ENCODE measurements around the gene LINC00305.

Gene LINC00305

DNA sequence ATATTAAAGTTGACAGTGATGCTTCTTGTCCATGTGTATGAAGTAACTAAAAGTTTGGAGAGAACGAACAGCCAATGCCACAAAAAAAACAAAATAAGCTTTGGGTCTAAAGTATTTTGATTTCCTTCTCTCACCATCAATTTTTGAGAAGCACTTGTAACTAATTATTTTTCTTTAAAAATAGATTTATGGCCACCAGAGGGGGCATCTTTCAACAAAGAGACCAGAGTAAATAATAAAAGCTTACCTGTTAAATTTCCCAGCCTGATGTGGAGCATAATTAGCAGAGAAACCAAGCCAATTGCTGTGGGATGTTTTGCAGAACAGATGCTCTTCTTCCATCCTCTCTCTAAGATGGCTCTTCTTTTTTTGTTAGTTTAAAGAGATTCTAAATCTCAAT lies 29.0 kb downstream of the LINC00305 start:
- DNase-seq (ENCODE audit: low read depth, low spot score) = no peak
- H3K4me3 ChIP-seq (ENCODE audit: low read length) = no peak overlapping the region

DNA sequence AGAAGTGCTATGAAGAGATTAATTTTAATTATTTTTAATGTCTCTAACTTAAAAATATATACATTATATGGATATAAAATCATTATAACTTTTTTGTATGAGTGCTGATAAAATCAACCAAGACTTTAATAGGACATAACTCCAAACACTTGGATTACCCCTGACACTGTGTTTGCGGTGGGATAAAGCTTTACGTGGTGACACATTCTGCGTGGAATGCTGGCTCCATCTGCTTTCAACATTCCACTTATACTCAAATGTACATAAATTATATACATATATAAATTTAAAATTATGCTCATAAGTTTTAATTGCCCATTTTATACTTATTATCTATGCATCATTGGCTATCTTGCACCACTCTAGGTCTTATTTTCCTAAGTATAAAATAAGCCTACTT lies 30.5 kb downstream of the LINC00305 start:
- no peak overlapping the region for H3K4me3 ChIP-seq (ENCODE audit: low read length)
- no peak for DNase-seq (ENCODE audit: low read depth, low spot score)

DNA sequence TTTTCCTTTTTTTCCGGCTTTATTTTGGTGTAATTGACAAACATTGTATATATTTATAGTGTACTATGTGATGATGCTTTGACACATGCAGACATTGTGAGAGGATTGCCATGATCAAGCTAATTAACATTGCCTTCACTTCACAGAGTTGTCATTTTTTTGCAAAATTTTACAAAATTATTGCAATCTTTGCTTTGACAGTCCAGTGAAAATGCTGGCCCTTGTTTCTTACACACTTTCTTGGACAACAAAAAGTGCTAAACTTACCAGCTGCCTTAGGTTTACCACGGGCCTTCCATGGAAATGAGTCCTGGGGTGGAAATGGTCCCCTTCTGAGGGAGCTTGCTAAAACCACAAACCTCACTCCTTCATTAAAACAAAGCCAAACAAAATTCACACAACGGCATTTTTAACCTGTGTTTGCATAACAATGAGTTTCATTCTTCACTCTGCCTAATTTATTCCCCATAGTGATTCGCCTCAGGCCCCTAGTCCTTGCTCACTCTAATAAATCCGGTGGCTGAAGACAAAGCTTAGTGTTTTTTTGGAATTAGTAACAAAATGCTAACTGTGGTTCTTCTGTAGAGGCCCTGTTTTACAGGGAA lies 32.2 kb downstream of the LINC00305 start:
- DNase-seq (ENCODE audit: low read depth, low spot score) = no peak
- no peak overlapping the region for H3K4me3 ChIP-seq (ENCODE audit: low read length)

DNA sequence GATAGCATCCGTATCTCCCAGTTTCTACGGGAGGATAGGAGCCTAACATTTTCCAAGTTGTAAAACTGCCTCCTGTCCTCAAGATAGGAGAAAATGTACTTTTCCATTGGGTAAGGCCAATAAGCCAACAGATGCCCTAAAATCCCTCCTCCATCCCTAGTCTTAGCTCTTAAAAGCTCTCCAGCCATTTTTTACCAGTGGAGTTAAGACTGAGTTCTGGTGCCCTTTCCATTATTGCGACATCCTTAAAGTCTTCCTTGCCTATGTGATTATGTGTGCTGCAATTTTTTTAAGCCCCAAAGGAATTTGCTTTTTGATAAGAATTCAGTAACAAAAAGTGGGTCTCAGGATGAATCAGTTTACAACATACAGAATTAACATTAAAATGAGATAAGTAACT lies 33.0 kb downstream of the LINC00305 start:
- DNase-seq (ENCODE audit: low read depth, low spot score) = no peak
- no peak overlapping the region for H3K4me3 ChIP-seq (ENCODE audit: low read length)

GRCh38 chr18:64111950-64112349 lies 36.9 kb downstream of the LINC00305 start:
- DNase-seq (ENCODE audit: low read depth, low spot score) = no peak
- no peak overlapping the region for H3K4me3 ChIP-seq (ENCODE audit: low read length)

- DNase-seq (ENCODE audit: low read depth, low spot score) = no peak
- H3K4me3 ChIP-seq (ENCODE audit: low read length) = no peak overlapping the region
Measured at GRCh38 chr18:64110692-64111480, 38.0 kb downstream of the LINC00305 start.

DNA sequence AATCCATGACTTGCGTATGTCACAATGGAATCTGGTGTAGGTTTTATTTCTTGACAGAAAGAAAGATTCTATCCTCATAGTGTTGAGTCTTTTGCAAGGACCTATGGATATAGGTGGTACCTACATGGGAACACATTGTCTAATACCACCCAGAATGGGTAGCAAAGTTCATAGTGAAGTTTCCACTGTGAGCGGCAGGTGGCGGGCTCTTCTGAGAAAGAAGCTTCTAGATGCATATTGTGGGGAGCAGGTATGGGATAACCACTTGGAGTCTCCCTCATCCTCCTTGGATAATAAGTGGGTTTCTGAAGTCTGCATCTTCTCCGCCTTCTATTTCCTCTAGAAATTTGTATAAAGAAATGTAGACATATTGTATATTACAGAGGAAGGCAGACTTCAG lies 44.9 kb downstream of the LINC00305 start:
- DNase-seq (ENCODE audit: low read depth, low spot score) = no peak
- no peak overlapping the region for H3K4me3 ChIP-seq (ENCODE audit: low read length)

DNA sequence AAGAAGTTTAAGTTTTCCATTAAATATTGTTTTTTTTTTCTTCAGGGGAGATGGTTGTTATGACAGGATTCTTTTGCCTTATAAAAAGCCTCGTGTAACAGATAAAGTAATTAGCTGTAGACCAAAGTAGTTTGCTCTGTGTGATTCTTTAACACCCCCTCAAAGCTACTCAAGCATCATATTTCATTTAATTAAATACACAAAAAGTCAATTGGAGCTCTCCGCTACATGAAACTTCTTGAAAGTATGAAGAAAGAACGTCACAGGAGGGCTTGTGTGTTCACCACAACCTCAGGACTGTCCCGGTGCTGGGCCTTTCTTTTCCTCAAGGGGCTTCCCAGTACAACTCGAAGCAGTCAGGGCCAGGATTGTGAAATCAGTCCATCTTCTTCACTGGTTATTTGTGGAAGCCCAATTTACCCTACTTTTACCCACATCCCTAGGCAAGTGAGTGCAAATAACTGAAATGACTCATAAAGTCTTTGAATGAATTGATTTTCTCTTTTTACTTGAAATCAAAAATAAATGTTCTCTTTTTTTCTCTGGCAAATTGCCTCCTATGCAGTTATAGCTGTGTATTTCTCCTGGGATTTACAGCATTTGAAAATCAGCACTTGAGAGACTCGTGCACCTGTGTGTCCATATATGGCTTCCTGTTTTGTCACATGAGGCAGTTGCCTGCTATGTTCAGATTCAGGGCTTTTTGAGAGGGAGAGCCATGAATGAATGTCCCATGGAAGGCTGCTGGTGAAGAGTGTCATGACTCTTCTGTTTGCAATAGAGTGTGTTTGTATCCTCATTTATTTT lies 48.6 kb downstream of the LINC00305 start:
- no peak for DNase-seq (ENCODE audit: low read depth, low spot score)
- no peak overlapping the region for H3K4me3 ChIP-seq (ENCODE audit: low read length)

GRCh38 chr18:64099244-64099643 lies 49.6 kb downstream of the LINC00305 start:
- no peak overlapping the region for H3K4me3 ChIP-seq (ENCODE audit: low read length)
- no peak for DNase-seq (ENCODE audit: low read depth, low spot score)

- no peak overlapping the region for H3K4me3 ChIP-seq (ENCODE audit: low read length)
- no peak for DNase-seq (ENCODE audit: low read depth, low spot score)
Measured at GRCh38 chr18:64097497-64097896, 51.4 kb downstream of the LINC00305 start.

DNA sequence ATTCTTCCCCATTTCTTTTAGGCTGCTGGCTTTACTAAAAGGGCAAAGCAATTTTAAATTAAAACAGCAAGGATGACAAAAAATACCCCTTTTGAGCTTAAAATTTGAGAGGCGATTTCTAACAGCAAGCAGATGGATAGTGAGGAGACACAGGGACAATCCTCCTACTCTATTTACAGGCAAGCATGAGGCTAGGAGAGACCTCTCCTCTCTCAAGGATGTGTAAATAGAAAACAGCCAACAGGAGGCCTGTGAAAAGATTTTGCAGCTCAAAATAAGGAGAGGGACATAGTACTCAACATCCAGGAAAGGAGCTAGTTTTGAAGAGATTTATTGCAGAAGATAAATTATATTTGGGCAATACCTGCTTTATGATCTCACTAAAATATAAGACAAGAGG lies 53.8 kb downstream of the LINC00305 start:
- H3K4me3 ChIP-seq (ENCODE audit: low read length) = no peak overlapping the region
- DNase-seq (ENCODE audit: low read depth, low spot score) = no peak

DNA sequence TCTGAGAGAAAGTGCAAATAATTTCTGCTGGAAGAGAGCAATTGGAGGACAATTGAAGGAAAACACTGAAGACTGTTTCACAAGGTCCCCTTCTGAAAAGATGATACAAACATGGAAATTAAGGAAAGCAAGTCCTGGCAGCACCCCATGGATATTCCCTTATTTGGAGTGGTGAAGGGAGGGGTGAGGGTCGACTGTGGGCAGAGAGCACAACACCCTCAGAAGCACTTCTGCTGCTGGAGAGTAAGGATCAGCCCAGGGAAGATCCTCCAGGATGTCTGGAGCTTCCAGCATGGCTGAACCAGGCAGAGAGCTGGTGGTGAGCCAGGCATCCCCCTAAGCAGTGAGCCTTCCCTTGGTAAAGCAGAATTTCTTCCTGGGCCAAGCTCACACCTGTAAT lies 54.7 kb downstream of the LINC00305 start:
- no peak overlapping the region for H3K4me3 ChIP-seq (ENCODE audit: low read length)
- no peak for DNase-seq (ENCODE audit: low read depth, low spot score)

DNA sequence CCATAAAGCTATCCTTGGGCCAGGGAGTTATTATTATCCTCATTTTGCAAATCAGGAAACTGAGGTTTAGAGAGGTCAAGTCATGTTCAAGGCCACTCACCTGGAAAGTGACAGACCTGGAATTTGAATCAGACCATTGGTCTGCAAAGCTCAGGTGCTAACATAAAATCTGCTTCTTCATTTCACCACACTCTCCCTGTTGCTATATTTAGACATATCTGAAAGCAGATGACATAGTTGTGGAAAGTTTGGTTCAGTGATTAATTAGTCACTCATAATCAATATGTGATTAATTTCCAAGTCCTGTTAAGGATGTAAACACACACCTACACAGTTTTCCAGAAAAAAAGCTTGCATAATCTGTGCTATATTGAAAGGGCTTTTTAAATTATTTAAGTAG lies 57.4 kb downstream of the LINC00305 start:
- DNase-seq (ENCODE audit: low read depth, low spot score) = no peak
- no peak overlapping the region for H3K4me3 ChIP-seq (ENCODE audit: low read length)

- H3K4me3 ChIP-seq (ENCODE audit: low read length) = no peak overlapping the region
- no peak for DNase-seq (ENCODE audit: low read depth, low spot score)
Measured at GRCh38 chr18:64090876-64091275, 58.0 kb downstream of the LINC00305 start.

DNA sequence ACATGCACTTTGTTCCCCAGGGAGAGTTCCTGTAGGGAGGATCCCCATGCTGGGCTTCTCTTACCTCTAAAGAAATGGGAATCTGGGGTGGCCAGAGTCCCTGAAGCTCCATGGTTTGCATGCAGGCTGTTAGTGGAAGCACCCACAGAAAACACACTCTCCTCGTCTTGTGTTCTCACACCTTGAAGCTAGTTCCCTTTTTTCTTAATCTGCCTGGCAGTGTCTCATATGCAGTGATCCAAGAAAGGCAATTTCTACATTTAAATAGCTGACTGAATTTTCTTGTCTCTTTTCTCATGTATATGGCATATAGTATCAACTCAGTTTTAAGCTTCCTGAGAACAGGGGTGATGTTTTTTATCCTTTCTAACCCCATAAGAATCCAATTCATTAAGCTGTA lies 65.0 kb downstream of the LINC00305 start:
- DNase-seq (ENCODE audit: low read depth, low spot score) = no peak
- no peak overlapping the region for H3K4me3 ChIP-seq (ENCODE audit: low read length)

GRCh38 chr18:64082513-64082912 lies 66.4 kb downstream of the LINC00305 start:
- no peak overlapping the region for H3K4me3 ChIP-seq (ENCODE audit: low read length)
- no peak for DNase-seq (ENCODE audit: low read depth, low spot score)

DNA sequence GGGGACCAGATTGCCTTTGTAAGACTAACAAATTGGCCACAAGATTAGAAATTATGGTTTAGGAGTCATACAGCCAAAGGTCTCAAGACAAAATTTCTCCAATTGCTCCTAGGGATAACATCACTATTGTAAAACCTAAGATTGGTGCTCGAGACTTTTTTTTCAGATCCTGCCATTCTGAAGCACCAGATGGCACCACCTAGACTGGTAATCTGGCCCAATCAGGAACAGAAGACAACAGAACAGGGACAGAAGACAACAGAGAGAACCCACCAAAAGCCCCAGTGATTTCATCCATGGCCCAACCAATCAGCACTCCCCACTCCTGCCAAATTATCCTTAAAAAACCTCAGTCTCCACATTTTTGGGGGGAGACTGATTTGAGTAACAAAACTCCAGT lies 66.8 kb downstream of the LINC00305 start:
- no peak for DNase-seq (ENCODE audit: low read depth, low spot score)
- H3K4me3 ChIP-seq (ENCODE audit: low read length) = no peak overlapping the region

GRCh38 chr18:64073971-64074370 lies 74.9 kb downstream of the LINC00305 start:
- H3K4me3 ChIP-seq (ENCODE audit: low read length) = no peak overlapping the region
- no peak for DNase-seq (ENCODE audit: low read depth, low spot score)

GRCh38 chr18:64055019-64055418 lies 93.9 kb downstream of the LINC00305 start:
- H3K4me3 ChIP-seq (ENCODE audit: low read length) = no peak overlapping the region
- DNase-seq (ENCODE audit: low read depth, low spot score) = no peak

- H3K4me3 ChIP-seq (ENCODE audit: low read length) = no peak overlapping the region
- DNase-seq (ENCODE audit: low read depth, low spot score) = no peak
Measured at GRCh38 chr18:64053246-64053645, 95.6 kb downstream of the LINC00305 start.

Measured in Jurkat, Clone E6-1 (cell line).